ENCODE data around the gene ABI1.

The ABI1 gene

GRCh38 chr10:26733750-26734568 is 126.8 kb downstream of the ABI1 start:
- H3K4me3 ChIP-seq (replicated peaks in 1 of 2; ENCODE audit: low read depth in 2 of 2, low read length in 2 of 2) = no peak overlapping the region
- DNase-seq (ENCODE audit: low read depth in 2 of 2) = no peak
- no peak for TF ChIP-seq CTCF (IDR thresholded peaks at IDR 0.05; ENCODE audit: low read depth, low read length)

GRCh38 chr10:26730552-26730951 is 130.2 kb downstream of the ABI1 start:
- DNase-seq (ENCODE audit: low read depth in 2 of 2) = no peak
- no peak overlapping the region for H3K4me3 ChIP-seq (replicated peaks in 1 of 2; ENCODE audit: low read depth in 2 of 2, low read length in 2 of 2)
- no peak for TF ChIP-seq CTCF (IDR thresholded peaks at IDR 0.05; ENCODE audit: low read depth, low read length)

- TF ChIP-seq CTCF (IDR thresholded peaks at IDR 0.05; ENCODE audit: low read depth, low read length) = no peak
Measured at GRCh38 chr10:26729395-26729794, 131.4 kb downstream of the ABI1 start.

GRCh38 chr10:26728957-26729356 is 131.8 kb downstream of the ABI1 start:
- no peak overlapping the region for H3K4me3 ChIP-seq (replicated peaks in 1 of 2; ENCODE audit: low read depth in 2 of 2, low read length in 2 of 2)
- peak; percentile 6 for TF ChIP-seq CTCF (IDR thresholded peaks at IDR 0.05; ENCODE audit: low read depth, low read length)
- no peak for DNase-seq (ENCODE audit: low read depth in 2 of 2)

More at GRCh38 chr10:26729395-26729794, 131.4 kb downstream of the ABI1 start:
- H3K4me3 ChIP-seq (replicated peaks in 1 of 2; ENCODE audit: low read depth in 2 of 2, low read length in 2 of 2) = no peak overlapping the region
- no peak for DNase-seq (ENCODE audit: low read depth in 2 of 2)

GRCh38 chr10:26727005-26727404 is 133.8 kb downstream of the ABI1 start:
- no peak for TF ChIP-seq CTCF (IDR thresholded peaks at IDR 0.05; ENCODE audit: low read depth, low read length)
- H3K4me3 ChIP-seq (replicated peaks in 1 of 2; ENCODE audit: low read depth in 2 of 2, low read length in 2 of 2) = no peak overlapping the region
- DNase-seq (ENCODE audit: low read depth in 2 of 2) = peak in 1 of 2 donors; percentile 51

GRCh38 chr10:26725837-26726727 is 134.7 kb downstream of the ABI1 start:
- H3K4me3 ChIP-seq (replicated peaks in 1 of 2; ENCODE audit: low read depth in 2 of 2, low read length in 2 of 2) = no peak overlapping the region
- peak; percentile 76 to 80 for DNase-seq (ENCODE audit: low read depth in 2 of 2)
- TF ChIP-seq CTCF (IDR thresholded peaks at IDR 0.05; ENCODE audit: low read depth, low read length) = peak; percentile 63
